Occipital lobe (tissue), 2 donors: ENCODE results near the gene FOXP4. TPM values are rescaled to one million over a fixed set of nuclear protein-coding genes. Genes with fewer than 3 reads are reported as not detected.

ENCODE experiments used
- DNase-seq: peaks from one replicate; lab custom pipeline; 2025; lab: John Stamatoyannopoulos, UW
- total RNA-seq: library from RNA; depleted of rRNA; stranded (reverse); fragments of >200 nt; gene quantifications from one replicate; pipeline ENCODE4 v1.2.3, GENCODE V29; 2014

Gene FOXP4
- total RNA-seq, 1 donor from 2014 or later = 0.94 TPM

- DNase-seq = no peak
Measured at GRCh38 chr6:41624621-41625380, 78.6 kb downstream of the FOXP4 start.

GRCh38 chr6:41625442-41625841 lies 79.3 kb downstream of the FOXP4 start:
- DNase-seq = no peak

DNA sequence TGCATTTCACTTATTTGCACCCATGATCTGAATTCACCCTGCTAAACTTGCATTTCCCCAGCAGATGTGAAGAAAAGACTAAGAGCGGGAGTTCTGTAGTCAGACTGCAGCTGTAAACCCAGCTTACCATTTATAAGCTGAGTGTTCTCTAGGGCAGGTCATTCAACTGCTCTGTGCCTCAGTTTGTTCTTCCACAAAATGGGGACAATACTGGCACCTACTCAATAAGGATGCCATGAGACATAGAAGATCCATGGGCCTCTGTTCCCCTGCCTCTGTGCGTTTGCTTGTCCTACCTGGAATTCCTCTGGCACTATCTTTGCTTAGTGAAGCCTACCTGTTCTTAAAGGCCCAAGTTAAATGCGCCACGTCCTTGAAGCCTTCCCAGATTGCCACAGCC lies 79.8 kb downstream of the FOXP4 start:
- DNase-seq = no peak

GRCh38 chr6:41626917-41627316 lies 80.7 kb downstream of the FOXP4 start:
- DNase-seq = no peak

DNA sequence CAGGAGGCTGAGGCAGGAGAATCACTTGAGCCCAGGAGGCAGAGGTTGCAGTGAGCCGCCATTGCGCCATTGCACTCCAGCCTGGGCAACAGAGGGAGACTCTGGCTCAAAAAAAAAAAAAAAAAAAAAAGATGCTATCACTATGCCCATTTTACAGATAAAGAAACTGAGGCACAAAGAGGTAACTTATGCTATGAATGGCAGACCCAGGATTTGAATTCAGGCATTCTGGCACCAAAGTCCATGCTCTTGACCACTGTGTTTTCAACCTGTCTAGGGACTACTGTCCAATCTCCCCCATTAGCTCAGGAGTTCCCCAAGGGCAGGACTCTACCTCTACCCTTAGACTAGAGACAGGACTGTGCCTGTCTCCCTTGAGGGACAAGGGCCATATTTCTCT lies 82.9 kb downstream of the FOXP4 start:
- no peak for DNase-seq

- no peak for DNase-seq
Measured at GRCh38 chr6:41630069-41630468, 83.9 kb downstream of the FOXP4 start.

DNA sequence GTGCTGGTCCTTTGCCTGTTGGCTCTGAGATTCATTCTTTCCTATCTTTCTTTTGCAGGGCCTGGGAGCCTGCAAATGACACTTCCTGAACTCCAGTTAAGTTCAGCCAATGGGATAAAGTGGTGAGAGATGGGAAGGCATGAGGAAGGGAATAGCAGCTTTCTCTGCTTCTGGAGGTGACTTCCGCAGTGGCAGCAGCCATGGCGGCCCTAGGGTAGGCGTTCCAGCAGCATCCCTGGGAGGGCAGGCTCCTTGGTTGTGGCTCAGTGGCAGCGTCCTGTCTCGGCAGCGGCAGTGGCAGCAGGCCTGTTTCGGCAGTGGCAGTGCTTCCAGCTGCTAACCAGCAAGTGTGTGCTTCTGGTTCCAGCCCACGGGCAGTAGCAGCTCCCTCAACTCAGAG lies 84.8 kb downstream of the FOXP4 start:
- no peak for DNase-seq

- DNase-seq = no peak
Measured at GRCh38 chr6:41633056-41633634, 87.0 kb downstream of the FOXP4 start.

DNA sequence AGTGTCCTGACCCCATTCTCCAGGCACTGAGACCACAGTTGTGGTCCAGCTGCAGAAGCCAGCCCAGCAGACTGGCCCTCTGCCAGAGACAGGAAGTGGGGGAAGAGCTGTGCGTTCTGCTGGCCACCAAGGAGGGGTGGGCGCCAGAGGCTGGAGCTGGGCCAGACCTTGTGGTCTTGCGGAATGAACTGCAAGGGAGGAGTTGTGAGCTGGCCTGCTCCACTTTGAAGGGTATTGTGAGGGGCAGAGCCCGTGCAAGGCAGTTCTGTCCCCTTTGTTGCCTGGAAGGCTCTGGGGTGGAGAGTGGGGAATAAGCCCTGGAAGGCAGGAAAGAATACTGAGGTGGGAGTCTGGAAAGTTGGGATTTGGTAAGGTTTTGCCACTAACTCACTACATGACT lies 88.5 kb downstream of the FOXP4 start:
- DNase-seq = no peak

GRCh38 chr6:41635365-41635764 lies 89.2 kb downstream of the FOXP4 start:
- no peak for DNase-seq

DNA sequence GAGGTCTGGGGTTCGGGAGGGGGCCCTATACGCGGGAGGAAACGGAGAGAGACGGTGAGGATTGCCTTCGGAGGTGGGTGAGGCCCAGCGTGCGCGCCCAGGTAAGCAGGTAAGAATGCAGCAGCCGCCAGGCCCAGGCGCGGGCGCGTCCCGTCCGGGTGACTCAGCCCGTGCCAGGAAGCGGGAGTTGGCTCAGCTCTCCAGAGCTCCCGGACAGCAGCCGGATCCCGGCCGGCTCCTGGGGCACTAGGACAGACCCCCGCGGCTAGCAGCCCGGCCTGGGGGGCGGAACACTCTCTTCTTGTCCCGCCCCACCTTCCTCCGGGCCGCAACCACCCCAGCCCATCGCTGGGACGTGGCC lies 90.6 kb downstream of the FOXP4 start:
- no peak for DNase-seq

- DNase-seq = no peak
Measured at GRCh38 chr6:41637194-41638001, 91.2 kb downstream of the FOXP4 start.

GRCh38 chr6:41638002-41638934 lies 92.1 kb downstream of the FOXP4 start, which contains the start of gene MDFI:
MDFI (plus strand) TSS chr6:41638468; CDS start chr6:41638750, 282 bp downstream.
- DNase-seq = no peak

DNA sequence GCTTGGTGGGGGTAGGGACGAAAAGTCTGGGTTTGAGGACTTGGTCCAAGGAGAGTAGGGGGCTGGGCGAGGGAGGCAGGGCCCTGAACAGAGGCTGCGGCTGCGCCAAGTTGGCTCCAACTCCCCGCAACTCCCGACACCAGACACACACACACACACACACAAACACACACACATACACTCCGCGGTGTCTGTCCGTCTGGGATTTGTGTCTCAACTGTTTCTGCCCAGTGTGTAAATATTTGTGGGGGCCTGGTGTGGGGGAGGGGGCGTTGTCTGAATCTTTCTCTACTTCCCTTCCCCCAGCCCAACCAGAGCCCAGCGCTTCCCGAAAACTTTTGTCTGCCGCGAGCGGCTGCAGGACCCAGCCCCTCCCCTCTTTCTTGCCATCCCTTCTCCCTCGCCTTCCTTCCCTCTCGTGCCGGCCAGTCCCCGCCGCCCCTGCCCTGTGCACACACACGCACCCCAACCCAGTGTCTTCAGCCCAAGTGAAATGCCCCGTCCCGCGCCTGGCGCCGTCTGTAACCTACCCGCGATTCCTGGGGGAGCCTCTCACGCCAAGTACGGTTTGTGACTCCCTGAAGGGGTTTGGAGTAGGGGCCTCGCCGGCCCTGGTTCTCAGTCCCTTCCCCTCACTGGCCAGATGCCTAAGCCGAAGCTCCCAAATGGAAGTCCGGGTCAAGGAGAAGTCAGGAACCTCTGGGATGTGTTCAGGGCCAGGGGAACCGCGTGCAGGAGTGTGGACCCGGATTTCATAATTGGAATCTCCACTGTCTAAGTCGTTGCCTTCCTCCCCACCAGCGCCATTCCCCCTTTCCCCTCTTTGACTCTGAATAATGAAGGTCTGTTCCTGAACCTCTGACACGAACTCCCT lies 93.0 kb downstream of the FOXP4 start:
- no peak for DNase-seq

DNA sequence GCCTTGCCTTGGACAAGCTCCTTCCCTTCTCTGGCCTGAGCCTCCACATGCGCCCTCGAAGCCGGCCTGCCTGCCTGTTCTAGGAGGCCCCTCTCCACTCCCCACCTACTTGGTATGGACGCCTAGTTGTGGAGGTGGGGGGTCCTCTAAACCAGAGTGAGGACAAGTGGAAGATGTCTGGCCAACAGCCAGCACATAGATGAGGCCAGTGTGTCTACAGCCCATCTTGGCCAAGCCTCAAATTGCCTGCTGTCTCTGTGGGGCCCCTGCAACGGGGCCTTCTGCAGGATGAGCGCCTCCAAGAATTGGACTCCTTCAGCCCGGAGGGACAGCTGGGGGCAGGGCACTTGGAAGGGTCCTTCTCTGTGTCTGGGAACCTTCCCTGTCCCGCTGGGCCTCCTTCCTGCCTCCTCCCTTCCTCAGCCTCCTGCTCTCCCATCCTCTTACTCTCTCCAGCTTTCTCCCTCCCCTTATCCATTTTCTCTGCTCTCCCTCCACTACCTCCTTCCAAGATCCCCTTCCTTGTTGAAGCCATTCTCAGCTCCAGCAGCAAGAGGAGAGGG lies 93.7 kb downstream of the FOXP4 start:
- no peak for DNase-seq

DNA sequence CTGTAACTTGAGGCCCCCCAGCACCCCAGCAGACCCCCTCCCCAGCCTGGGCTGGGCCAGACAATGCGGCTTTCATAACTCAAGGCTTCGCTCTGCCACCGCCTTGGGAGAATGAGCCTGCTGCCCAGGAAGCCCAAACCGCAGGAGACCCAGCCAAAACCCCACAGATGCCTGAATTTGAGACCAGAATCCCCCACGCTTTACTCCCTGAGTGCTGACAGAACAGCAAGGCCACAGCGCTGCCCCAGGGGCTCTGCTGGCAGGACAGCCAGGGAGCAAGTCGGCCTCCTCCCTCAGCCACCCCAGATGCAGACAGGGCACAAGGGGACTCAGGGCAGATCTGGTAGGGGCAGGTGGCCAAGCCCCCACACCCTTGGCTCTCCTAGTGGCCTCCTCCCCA lies 94.2 kb downstream of the FOXP4 start:
- DNase-seq = no peak

GRCh38 chr6:41641352-41641925 lies 95.3 kb downstream of the FOXP4 start:
- no peak for DNase-seq

GRCh38 chr6:41642090-41642959 lies 96.1 kb downstream of the FOXP4 start:
- no peak for DNase-seq
